GDM1 (cell line): ENCODE results near the gene ACHE.

Source experiments
- DNase-seq: peaks from one replicate; lab custom pipeline; 2025; lab: John Stamatoyannopoulos, UW

The ACHE gene

DNA sequence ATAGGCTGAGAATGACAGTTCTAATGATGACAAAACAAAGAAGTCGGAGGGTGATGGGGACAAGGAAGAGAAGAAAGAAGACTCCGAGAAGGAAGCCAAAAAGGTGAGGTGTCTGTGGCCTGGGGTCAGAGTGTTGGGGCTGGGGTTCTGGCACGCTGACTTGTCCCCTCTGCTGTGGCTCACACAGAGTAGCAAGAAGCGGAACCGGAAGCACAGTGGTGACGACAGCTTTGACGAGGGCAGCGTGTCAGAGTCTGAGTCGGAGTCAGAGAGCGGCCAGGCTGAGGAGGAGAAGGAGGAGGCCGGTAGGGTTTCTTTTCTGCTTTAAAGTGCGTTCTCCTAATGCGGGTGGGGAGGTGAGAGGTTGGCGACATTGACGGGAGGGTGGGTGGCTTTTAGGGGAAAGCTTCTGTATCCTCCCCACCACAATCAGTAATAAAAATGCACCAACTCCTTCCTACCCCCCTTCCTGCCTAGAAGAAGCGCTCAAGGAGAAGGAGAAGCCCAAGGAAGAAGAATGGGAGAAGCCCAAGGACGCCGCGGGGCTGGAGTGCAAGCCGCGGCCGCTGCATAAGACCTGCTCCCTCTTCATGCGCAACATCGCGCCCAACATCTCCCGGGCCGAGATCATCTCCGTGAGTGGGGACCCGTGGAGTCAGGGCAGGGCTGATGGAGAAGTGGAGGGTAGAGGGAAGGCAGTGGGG lies 10.8 kb downstream of the ACHE start:
- DNase-seq = no peak

DNA sequence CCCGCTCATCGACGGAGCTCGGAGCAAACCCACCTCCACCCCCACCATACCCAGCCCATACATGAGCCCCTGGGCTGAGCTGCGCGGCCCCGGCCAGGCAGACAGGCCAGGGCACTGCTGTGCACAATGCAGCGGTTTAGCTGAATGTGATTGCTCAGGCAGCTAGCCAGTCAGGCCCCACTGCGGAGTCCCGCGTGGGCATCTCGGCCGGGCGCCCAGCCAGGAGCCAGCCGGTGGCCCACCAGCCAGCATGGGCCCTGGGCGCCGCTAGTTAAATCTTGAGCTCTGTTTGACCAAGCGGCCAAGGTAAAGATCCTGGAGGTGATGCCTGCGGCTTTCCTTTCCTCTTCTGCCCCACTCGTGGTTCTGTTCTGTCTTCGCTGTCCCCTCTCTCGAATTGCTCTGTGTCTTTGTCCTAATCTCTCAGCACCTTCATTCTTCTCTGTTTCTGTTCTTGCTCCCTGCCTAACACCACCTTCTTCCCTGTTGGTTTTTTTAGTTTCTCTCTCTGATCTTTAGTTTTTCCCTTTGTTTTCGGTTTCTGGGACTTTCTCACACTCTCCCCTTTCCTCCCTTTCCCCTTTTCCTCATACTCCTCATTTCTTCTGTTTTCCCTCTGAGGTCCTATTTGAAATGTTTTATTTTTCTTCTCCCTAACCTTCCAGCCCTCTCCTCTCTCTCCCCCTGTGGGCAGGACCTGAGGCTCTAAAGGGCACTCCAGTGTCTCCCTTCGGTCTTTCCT lies 12.7 kb downstream of the ACHE start:
- DNase-seq = no peak

DNA sequence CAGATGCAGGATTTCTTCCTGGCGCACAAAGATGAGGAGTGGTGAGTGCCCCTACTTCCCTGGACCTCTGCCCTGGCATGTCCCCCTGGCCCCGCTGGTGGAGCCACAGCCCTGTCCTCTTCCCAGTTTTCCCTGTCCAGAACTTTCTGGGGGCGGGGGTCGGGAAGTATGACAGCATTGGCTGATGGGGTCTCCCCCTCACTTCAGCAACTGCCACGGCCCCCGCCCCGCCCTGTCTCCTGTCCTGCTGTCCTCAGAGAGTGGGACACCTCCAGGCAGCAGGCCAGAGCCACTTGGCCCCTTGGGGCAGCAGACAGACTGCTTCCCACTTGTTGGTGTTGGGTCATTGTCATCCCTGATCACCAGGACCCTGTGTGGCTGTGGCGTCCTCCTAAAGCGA lies 13.5 kb downstream of the ACHE start:
- no peak for DNase-seq

DNA sequence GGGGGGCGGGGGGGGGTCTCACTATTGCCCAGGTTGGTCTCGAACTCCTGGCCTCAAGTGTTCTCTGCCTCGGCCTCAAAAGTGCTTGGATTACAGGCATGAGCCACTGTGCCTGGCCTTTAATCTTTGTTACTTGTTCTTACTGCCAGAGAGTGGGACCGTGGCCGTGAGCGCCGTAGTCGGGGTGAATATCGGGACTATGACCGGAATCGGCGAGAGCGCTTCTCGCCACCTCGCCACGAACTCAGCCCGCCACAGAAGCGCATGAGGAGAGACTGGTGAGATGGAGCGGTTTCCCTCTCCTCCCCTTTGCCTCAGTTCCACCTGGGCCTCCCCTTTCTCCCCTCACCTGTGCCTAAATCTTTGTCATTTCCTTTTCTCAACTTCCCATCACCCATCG lies 14.6 kb downstream of the ACHE start:
- DNase-seq = no peak

DNA sequence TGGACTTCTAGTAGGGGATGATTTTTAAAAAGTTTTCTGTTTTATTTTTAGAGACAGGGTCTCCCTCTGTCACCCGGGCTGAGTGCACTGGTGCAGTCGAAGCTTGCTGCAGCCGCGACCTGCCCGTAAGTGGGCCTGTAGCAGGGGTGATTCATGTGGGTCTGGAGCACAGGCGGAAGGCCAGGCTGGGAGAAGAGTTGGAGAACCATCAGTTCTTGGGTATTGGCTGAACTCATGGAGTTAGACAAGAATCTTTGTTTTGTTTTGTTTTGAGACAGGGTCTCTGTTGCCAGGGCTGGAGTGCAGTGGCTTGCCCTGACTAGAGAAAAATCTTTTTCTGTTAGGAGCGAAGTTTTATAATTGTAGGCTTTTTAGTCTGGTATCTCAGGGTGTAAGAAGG lies 15.0 kb downstream of the ACHE start:
- no peak for DNase-seq

DNA sequence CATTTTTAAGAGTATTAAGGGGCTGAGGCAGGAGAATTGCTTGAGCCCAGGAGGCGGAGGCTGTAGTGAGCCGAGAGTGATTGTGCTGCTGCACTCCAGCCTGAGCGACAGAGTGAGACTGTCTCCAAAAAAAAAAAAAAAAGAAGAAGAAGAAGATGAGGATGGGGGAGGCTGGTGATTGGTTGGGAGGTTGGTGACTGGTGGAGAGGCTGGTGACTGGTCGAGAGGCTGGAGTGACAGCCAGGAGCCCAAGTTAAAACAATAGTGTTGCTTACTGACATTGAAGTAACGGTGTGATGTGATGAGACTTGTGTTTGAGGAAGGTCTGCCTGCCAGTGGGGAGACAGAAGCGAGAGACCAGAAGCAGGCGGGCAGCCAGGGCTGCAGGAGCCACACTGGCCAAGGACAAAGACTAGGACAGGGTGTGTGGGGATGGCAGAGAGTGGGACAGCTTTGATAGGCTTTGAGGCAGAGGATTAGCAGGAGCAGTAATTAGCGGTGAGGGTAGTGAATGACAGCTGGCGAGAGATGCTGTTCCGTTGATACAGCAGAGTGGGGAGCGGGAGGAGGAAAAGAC lies 15.9 kb downstream of the ACHE start:
- no peak for DNase-seq

DNA sequence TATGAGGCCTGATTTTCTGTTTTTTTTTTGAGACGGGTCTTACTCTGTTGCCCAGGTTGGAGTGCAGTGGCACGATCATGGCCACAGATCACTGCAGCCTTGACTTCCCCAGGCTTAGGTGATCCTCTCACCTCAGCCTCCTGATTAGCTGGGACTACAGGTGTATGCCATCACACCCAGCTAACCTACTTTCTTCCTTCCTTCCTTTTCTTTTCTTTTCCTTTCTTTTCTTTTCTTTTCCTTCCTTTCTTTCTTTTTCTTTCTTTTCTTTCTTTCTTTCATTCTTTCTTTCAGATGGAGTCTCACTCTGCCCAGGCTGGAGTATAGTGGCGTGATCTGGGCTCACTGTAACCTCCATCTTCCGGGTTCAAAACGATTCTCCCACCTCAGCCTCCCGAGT lies 17.0 kb downstream of the ACHE start:
- DNase-seq = no peak

DNA sequence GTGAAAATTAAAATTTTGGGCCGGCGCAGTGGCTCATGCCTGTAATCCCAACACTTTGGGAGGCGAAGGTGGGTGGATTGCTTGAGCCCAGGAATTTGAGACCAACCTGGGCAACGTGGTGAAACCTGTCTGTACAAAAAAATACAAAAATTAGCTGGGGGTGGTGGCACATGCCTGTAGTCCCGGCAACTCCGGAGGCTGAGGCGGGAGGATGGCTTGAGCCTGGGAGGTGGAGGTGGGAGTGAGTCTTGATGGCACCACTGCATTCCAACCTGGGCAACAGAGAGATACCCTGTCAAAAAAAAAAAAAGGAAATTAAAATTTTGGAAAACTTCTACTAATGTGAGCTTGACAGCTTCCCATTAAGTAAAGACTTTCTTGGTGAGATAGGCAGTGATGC lies 17.7 kb downstream of the ACHE start:
- no peak for DNase-seq

DNA sequence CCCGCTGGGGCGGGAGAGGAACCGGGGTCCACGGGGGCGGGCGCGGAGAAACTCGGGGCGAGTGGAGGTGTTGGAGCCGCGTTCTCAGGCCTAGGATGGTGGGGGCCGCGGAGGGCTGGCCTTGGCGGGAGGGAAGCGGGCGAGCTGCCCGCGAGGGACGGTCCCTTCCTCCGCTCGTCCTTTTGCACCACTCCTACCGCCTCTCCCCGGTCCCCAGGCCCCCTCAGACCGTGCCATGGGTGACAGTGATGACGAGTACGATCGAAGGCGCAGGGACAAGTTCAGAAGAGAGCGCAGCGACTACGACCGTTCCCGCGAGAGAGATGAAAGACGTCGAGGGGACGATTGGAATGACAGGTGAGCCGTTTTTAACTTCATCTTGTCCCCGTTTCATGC lies 20.3 kb downstream of the ACHE start:
- no peak for DNase-seq

DNA sequence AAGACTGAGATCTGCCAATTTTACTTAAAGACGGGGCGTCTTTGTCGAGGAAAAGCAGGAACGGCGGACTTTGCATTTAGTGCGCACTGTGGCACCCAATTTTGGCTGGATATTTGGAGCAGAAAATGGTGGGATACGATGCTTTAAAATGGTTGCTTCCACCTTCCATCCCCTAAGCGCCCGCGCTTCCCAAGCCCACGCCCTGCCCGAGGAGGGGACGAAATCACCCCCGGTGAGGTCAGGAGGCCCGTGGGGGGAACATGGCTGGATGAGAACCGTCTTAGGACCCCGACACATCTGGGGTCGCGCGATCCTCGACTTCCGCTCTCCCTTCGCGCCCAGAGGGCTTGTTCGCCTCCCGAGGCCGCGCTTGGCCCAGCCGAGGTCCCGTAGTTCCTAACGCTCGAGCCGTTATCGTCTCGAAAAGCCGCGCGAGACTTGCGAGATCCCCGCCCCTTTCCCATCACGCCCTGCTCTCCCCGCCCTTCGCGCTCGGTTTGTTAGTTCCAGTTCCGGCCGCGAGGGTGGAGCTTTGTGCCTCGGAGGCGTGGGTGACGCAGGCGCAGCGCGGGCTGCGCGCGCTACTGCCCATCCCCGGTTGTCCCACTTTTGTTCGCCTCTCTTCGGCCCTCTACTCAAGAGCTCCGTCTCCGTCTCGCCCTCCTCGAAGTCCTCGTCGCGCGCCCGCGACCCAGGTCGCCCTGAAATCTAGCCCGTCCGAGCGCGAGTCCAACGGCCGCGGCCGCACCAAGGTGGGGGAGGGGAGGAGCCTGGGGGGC lies 20.9 kb downstream of the ACHE start, which contains the start of gene SRRT:
SRRT (plus strand) TSS at position 527 of the 779 bp plus-strand sequence. CDS start 488 bp downstream, outside the sequence.
- DNase-seq = peak; percentile 97

DNA sequence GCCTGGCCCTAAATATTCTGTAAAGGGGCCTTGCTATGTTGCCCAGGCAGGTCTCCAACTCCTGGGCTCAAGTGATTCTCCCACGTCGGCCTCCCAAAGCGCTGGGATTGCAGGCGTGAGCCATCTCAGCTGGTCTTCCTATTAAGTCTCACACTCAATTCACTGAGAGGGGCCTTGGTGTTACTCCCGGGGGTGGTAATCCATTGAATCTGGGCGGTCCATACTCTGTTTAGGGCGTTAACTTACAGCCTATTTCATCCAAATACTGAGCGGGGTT lies 21.4 kb downstream of the ACHE start:
- no peak for DNase-seq

DNA sequence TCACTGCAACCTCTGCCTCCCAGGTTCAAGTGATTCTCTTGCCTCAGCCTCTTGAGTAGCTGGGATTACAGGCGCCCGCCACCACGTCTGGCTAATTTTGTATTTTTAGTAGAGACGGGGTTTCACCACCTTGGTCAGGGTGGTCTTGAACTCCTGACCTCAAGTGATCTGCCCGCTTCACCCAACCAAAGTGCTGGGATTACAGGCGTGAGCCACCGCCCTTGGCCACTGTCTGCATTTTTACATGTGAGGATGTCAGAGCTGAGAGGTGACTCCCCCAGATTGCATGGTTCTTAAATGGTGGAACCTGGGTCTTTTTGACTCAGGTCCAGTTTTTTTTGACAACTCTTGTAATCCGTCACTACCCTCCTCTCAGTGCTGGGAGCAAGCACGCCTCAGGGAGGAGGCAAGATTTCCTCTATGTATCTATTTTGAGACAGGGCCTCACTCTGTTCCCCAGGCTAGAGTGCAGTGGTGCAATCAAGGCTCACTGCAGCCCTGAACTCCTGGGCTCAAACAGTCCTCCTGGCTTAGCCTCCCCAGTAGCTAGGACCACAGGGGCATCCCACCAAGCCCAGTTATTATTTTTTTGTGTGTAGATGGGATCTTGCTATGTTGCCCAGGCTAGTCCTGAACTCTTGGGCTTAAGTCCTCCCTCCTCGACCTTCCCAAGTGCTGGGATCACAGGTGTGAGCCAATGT lies 21.9 kb downstream of the ACHE start:
- DNase-seq = no peak

DNA sequence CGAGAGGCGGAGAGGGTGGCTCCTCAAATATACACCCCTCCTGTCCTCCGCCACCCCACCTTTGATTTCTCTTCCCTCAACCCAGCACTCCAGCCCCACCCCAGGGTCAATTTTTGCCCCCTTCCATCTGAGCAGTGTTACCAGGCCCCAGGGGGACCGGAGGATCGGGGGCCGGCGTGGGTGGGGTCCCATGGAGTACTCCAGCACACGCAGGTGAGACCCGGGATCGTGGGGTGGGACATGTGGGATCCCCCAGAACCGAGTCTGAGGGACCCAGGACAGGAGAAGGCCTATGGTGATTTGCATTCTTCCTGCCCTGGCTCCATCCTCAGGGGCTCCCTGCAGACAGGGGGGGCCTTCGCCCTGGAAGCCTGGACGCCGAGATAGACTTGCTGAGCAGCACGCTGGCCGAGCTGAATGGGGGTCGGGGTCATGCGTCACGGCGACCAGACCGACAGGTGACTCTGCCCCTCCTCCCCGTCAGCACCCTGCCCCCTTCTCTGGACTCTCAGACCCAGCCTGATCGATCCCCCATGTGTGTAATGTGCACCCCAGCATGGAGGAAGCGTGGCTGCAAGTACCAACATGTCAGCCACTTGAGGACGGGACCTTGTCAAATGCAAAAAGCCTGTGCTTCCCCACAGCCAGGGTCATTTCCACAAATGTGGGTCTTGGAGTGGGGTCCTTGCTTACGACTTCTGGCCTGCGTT lies 27.8 kb downstream of the ACHE start:
- no peak for DNase-seq

DNA sequence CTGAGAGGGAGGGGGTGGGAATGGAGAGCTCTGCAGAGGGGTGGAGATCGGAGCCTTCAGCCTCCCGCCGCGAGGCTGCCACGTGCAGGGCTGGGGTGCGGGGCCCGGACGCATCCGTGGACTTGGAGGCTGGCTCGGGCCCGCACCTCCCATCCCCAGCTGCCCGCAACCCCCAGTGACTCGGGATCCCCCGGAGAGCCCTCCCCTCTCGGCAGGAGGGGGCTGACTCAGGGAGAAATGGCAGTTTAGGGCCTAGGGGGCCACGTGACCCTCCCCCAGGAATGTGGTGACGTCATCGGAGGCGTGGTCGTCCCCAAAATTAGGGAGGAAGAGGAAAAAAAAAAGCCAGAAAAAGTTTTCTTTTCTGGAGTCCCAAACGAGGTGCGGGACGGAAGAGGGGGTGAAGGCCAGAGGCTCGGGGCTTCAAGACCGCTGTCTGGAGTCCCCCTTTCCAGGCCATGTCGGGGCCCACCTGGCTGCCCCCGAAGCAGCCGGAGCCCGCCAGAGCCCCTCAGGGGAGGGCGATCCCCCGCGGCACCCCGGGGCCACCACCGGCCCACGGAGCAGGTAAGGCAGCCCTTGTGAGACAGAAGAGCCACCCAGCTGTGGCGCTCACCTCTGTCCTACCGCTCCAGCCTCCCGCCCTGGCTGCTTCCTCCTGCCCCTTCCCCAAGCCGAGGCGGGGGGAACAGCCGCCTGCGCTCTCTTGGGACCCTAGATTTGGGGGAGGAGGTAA lies 28.5 kb downstream of the ACHE start, which contains the start of gene TRIP6:
TRIP6 (plus strand) TSS at position 348 of the 736 bp plus-strand sequence; CDS start at position 459, 111 bp downstream.
- DNase-seq = peak; percentile 48

DNA sequence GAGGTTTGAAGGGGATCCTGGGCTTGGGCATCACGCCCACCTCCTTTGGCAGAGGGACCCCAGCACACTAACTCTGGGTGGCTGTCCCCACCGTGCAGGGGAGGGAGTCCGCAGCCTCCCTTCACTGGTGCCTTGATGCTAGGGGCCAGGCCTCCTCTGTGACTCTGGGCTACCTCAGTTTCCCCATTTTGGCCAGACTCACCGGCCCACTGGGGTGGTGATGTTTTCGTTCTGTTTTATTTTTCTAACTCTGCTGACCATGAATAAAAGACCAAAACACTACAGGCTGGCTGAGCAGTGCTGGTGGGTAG lies 29.0 kb downstream of the ACHE start:
- DNase-seq = no peak

DNA sequence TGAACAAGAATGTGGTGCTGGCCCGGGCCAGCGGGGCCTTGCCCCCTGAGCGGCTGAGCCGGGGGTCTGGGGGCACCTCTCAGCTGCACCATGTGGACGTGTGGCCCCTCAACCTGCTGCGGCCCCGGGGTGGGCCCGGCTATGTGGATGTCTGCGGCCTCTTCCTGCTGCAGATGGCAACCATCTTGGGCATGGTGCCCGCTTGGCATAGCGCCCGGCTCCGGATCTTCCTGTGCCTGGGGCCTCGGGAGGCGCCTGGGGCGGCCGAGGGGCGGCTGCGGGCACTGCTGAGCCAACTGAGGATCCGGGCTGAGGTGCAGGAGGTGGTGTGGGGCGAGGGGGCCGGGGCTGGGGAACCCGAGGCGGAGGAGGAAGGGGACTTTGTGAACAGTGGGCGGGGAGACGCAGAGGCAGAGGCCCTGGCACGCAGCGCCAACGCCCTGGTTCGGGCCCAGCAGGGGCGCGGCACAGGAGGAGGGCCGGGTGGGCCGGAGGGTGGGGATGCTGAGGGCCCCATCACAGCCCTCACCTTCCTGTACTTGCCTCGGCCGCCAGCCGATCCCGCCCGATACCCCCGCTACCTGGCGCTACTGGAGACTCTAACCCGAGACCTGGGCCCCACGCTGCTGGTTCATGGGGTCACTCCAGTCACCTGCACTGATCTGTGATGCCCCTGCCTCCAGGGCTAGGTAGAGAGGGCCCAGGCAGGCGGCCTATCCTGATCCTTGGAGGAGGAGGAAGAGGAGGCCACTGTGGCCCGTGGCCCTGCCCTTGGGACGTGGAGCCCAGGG lies 29.6 kb downstream of the ACHE start:
- no peak for DNase-seq

DNA sequence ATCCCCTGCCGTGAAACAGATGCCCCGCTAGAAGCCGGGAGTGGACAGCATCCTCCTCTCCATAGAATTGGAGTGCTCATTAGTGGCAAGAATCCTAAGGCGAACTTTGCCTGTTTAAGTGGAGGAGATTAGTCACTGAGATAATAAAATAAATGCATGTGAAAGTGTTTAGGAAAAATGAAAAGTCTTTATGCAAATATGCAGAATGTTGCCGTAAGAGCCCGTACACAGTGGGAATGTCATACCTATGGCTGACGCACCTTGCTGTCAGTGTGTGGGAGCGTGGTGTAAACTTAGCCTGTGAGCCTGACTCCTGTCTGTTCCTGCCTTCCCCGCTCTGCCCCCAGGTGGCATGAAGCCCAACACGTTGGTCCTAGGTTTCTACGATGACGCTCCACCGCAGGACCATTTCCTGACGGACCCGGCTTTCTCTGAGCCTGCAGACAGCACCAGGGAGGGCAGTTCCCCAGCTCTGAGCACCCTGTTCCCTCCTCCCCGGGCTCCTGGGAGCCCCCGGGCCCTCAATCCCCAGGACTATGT lies 30.2 kb downstream of the ACHE start:
- no peak for DNase-seq

DNA sequence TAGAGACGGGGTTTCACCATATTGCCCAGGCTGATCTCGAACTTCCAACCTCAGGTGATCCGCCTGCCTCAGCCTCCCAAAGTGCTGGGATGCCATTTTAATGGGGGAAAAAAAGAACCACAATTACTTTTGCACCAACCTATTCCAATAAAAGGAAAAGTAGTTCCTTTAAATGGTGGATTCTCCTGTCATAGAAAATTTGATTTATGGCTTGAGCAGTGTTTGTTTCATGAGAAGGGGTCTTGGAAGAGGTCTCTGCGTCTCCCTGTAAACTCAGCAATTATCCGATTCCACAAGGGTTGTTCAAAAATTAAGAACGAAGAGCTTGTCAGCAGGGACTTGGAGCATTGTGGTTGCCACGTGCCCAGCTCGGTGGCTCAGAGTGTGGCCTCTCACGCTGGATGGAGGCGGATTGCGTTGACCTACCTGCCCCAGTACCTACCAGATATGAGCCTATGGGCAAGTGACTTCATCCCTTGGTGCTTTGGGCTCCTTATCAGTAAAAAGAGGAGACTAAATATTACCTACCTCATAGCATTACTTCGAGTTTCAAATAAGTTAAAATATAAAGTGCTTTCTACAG lies 31.3 kb downstream of the ACHE start:
- DNase-seq = no peak

DNA sequence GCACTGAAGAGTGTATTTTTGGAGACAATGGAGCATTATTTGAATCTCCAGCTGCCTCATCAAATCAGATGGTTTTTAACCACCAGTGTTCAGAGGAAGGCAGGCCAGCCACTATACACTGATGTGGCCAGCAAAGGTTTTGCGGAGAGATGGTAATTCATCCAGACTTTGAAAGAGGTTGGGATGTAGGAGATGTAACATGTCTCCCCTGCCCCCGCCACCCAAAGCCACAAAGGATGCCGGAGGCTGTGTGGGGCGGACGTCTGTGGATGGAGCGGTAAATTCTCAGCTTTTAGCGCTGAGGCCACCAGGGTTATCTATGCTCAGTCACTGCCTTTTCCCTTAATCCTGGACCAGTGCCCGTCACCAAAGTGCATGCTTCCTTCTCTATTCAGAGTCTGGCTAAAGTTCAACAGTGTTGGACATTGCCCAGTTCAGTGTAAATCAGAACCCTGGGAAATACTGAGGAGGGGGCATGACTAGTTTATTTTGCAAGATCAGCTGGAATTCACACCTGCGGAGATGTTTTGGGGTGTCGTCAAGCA lies 32.2 kb downstream of the ACHE start:
- DNase-seq = no peak
